ENCODE measurements around the gene ARMH4. TPM values are rescaled to one million over a fixed set of nuclear protein-coding genes. Genes with fewer than 3 reads are reported as not detected.

The ARMH4 gene
- total and polyA plus RNA-seq, 4 donors: 0.38 to 3.2 (median 0.54) TPM

GRCh38 chr14:58096731-58097130, 55.3 kb downstream of the ARMH4 start:
- 78% methylated on average over 2 of the region's 2 CpGs for WGBS
- no peaks in the 10 kb centered on the region for H3K27me3 ChIP-seq (ENCODE audit: control insufficient read depth in 4 of 4, insufficient read depth in 4 of 4, low read length in 3 of 4)
- no peak for TF ChIP-seq HNF4G (IDR thresholded peaks at IDR 0.05)
- no peak for TF ChIP-seq FOXA1 (IDR thresholded peaks at IDR 0.05)
- TF ChIP-seq REST (IDR thresholded peaks at IDR 0.05): no peak
- no peak for TF ChIP-seq YY1 (IDR thresholded peaks at IDR 0.05)
- TF ChIP-seq CTCF (IDR thresholded peaks at IDR 0.05; ENCODE audit: low read depth, low read length, missing input control): no peak
- TF ChIP-seq, protein P1, sequence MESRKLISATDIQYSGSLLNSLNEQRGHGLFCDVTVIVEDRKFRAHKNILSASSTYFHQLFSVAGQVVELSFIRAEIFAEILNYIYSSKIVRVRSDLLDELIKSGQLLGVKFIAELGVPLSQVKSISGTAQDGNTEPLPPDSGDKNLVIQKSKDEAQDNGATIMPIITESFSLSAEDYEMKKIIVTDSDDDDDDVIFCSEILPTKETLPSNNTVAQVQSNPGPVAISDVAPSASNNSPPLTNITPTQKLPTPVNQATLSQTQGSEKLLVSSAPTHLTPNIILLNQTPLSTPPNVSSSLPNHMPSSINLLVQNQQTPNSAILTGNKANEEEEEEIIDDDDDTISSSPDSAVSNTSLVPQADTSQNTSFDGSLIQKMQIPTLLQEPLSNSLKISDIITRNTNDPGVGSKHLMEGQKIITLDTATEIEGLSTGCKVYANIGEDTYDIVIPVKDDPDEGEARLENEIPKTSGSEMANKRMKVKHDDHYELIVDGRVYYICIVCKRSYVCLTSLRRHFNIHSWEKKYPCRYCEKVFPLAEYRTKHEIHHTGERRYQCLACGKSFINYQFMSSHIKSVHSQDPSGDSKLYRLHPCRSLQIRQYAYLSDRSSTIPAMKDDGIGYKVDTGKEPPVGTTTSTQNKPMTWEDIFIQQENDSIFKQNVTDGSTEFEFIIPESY (IDR thresholded peaks at IDR 0.05): no peak
- no peak for TF ChIP-seq EGR1 (IDR thresholded peaks at IDR 0.05; ENCODE audit: low read depth in 2 of 2)
- no peak for TF ChIP-seq JUND (IDR thresholded peaks at IDR 0.05)
- TF ChIP-seq NR2F2 (IDR thresholded peaks at IDR 0.05): no peak
- no peak for TF ChIP-seq GABPA (IDR thresholded peaks at IDR 0.05 in 1 of 2, conservative IDR thresholded peaks at IDR 0.05 in 1 of 2)
- no peak for TF ChIP-seq RXRA (IDR thresholded peaks at IDR 0.05)
- no peak for TF ChIP-seq FOXA2 (IDR thresholded peaks at IDR 0.05)
- no peak for DNase-seq (ENCODE audit: low spot score)
- H3K36me3 ChIP-seq (ENCODE audit: control insufficient read depth in 4 of 4, insufficient read depth in 3 of 4, low read depth in 1 of 4, low read length in 3 of 4): peaks cover 0 to 5% (median 0%) of the 10 kb centered on the region in 4 donors
- H3K9me3 ChIP-seq (ENCODE audit: control insufficient read depth in 4 of 4, low read length in 3 of 4): no peaks in the 10 kb centered on the region
- H3K4me3 ChIP-seq (ENCODE audit: low read depth in 1 of 3, low read length in 3 of 3): no peak overlapping the region
- no peaks in the 10 kb centered on the region for H3K4me1 ChIP-seq (ENCODE audit: control insufficient read depth in 4 of 4, insufficient read depth in 4 of 4, low read length in 3 of 4)
- no peak overlapping the region for H3K9ac ChIP-seq (ENCODE audit: low read depth in 1 of 2, low read length in 2 of 2)
- no peak overlapping the region for H3K27ac ChIP-seq (ENCODE audit: low read depth in 1 of 2, low read length in 2 of 2)

GRCh38 chr14:58091883-58092630, 60.0 kb downstream of the ARMH4 start:
- Histone ChIP-seq H3K27me3 (ENCODE audit: control insufficient read depth in 4 of 4, insufficient read depth in 4 of 4, low read length in 3 of 4) (no peaks in the 10 kb centered on the region), H3K4me3 (ENCODE audit: low read depth in 1 of 3, low read length in 3 of 3) (no peak overlapping the region), H3K36me3 (ENCODE audit: control insufficient read depth in 4 of 4, insufficient read depth in 3 of 4, low read depth in 1 of 4, low read length in 3 of 4) (peaks cover 0 to 5% (median 0%) of the 10 kb centered on the region in 4 donors), H3K9me3 (ENCODE audit: control insufficient read depth in 4 of 4, low read length in 3 of 4) (no peaks in the 10 kb centered on the region), H3K9ac (ENCODE audit: low read depth in 1 of 2, low read length in 2 of 2) (no peak overlapping the region), H3K4me1 (ENCODE audit: control insufficient read depth in 4 of 4, insufficient read depth in 4 of 4, low read length in 3 of 4) (no peaks in the 10 kb centered on the region), H3K27ac (ENCODE audit: low read depth in 1 of 2, low read length in 2 of 2) (no peak overlapping the region)
- WGBS: 86% methylated on average over 5 of the region's 5 CpGs
- DNase-seq (ENCODE audit: low spot score): no peak
- TF ChIP-seq FOXA1 (IDR thresholded peaks at IDR 0.05) (no peak), NR2F2 (IDR thresholded peaks at IDR 0.05) (no peak), HNF4A (conservative IDR thresholded peaks at IDR 0.05) (no peak), HNF4G (IDR thresholded peaks at IDR 0.05) (no peak), REST (IDR thresholded peaks at IDR 0.05) (no peak), YY1 (IDR thresholded peaks at IDR 0.05) (no peak), JUND (IDR thresholded peaks at IDR 0.05) (no peak), GABPA (IDR thresholded peaks at IDR 0.05 in 1 of 2, conservative IDR thresholded peaks at IDR 0.05 in 1 of 2) (no peak), FOXA2 (IDR thresholded peaks at IDR 0.05) (no peak), SP1 (IDR thresholded peaks at IDR 0.05) (no peak), TAF1 (conservative IDR thresholded peaks at IDR 0.05) (no peak), RXRA (IDR thresholded peaks at IDR 0.05) (no peak)
- TF ChIP-seq, protein P1 (IDR thresholded peaks at IDR 0.05): no peak
- TF ChIP-seq, protein P2, sequence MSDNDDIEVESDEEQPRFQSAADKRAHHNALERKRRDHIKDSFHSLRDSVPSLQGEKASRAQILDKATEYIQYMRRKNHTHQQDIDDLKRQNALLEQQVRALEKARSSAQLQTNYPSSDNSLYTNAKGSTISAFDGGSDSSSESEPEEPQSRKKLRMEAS (IDR thresholded peaks at IDR 0.05): no peak
- TF ChIP-seq, protein P3, sequence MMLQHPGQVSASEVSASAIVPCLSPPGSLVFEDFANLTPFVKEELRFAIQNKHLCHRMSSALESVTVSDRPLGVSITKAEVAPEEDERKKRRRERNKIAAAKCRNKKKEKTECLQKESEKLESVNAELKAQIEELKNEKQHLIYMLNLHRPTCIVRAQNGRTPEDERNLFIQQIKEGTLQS (IDR thresholded peaks at IDR 0.05): no peak

Measured in liver (tissue), 9 donors.